Smooth muscle cell (in vitro differentiated cells): ENCODE measurements around the gene STRADA. TPM values are rescaled to one million over a fixed set of nuclear protein-coding genes. Genes with fewer than 3 reads are reported as not detected.

ENCODE experiments used
- DNase-seq: peaks from one replicate; lab custom pipeline; 2025; ENCODE audit not compliant: unreplicated experiment; lab: John Stamatoyannopoulos, UW
- H2AFZ ChIP-seq: fragments of 200-600 bp; sonication (generic); 2 replicates; pipeline ENCODE4 v1.6.0; 2016; ENCODE audit warnings: antibody characterized with exemption, low read depth, mild to moderate bottlenecking
- H3F3A ChIP-seq: fragments of 200-600 bp; sonication (generic); 2 replicates; pipeline ENCODE4 v1.6.0; 2017; ENCODE audit warnings: antibody characterized with exemption, low read depth
- H3K27ac ChIP-seq: fragments of 200-600 bp; sonication (generic); 2 replicates; pipeline ENCODE4 v1.5.1; 2016; ENCODE audit warnings: low read depth, mild to moderate bottlenecking
- H3K27me3 ChIP-seq: fragments of 200-600 bp; sonication (generic); 2 replicates; pipeline ENCODE4 v1.6.1; 2016; ENCODE audit warnings: low read depth, mild to moderate bottlenecking
- H3K36me3 ChIP-seq: fragments of 200-600 bp; sonication (generic); 2 replicates; pipeline ENCODE4 v1.5.1; 2016; ENCODE audit warnings: low read depth
- H3K4me1 ChIP-seq: fragments of 200-600 bp; sonication (generic); 2 replicates; pipeline ENCODE4 v1.5.1; 2016; ENCODE audit warnings: low read depth
- H3K4me2 ChIP-seq: fragments of 200-600 bp; sonication (generic); 2 replicates; pipeline ENCODE4 v1.6.0; 2016; ENCODE audit warnings: mild to moderate bottlenecking
- H3K4me3 ChIP-seq: fragments of 200-600 bp; sonication (generic); 2 replicates; pipeline ENCODE4 v1.5.1; 2016; ENCODE audit warnings: mild to moderate bottlenecking
- H3K79me2 ChIP-seq: fragments of 200-600 bp; sonication (generic); 2 replicates; pipeline ENCODE4 v1.6.0; 2016; ENCODE audit warnings: low read depth, mild to moderate bottlenecking
- H3K9ac ChIP-seq: fragments of 200-600 bp; sonication (generic); 2 replicates; pipeline ENCODE4 v1.6.0; 2016; ENCODE audit warnings: low read depth
- H3K9me3 ChIP-seq: fragments of 200-600 bp; sonication (generic); replicated peaks from 2 replicates; pipeline ENCODE4 v1.5.1; 2016; ENCODE audit warnings: low read depth
- H4K20me1 ChIP-seq: fragments of 200-600 bp; sonication (generic); 2 replicates; pipeline ENCODE4 v1.6.0; 2016; ENCODE audit warnings: low read depth
- WGBS: methylation state at CpG from one replicate; pipeline ENCODE4 v1.1.7; 2016; ENCODE audit warnings: low lambda C conversion rate; 5-methylcytosine and 5-hydroxymethylcytosine counted together
- polyA plus RNA-seq: library from polyadenylated mRNA; unstranded; fragments of >200 nt; fragmentation: Nextera tagmentation; extraction: Ambion mirVana; gene quantifications from 2 replicates; pipeline ENCODE4 v1.2.1, GENCODE V29; 2016
- total RNA-seq: library from RNA; depleted of rRNA; stranded (reverse); fragments of >200 nt; gene quantifications from 2 replicates; pipeline ENCODE4 v1.2.3, GENCODE V29; 2014
- TF ChIP-seq, protein P1 (sequence below): fragments of 200-600 bp; sonication (generic); IDR thresholded peaks from 2 replicates; pipeline ENCODE4 v1.5.1; 2017; ENCODE audit warnings: borderline replicate concordance, mild to moderate bottlenecking, antibody characterized with exemption; ENCODE audit not compliant: insufficient read depth, poor library complexity, severe bottlenecking

STRADA gene
- total and polyA plus RNA-seq, 2 experiments from 2014 or later, result 13.6 to 26.8 TPM

DNA sequence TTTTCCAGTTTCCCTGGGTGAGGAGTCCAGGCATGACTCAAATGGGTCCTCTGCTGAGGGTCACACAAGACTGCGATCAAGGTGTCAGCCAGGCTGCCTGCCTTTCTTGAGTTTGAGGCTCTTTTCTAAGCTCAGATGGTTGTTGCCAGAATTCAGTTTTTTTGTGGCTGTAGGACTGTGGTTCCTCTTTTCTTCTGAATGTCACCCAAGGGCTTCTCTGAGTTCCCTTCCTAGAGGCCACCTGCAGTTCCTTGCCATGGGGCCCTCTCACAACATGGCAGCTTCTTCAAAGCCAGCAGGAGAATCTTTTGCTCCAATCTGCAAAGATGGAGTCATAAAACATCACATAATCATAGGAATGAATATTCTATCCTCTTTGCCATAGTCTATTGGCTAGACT lies 59.2 kb downstream of the STRADA start:
- Histone ChIP-seq H3K4me1 (no peaks in the 10 kb centered on the region), H4K20me1 (no peaks in the 10 kb centered on the region), H3K36me3 (peaks cover 5% of the 10 kb centered on the region), H3K9me3 (no peaks in the 10 kb centered on the region), H3K4me2 (no peak overlapping the region), H3K27ac (no peak overlapping the region), H2AFZ (no peak overlapping the region), H3K4me3 (no peak overlapping the region), H3K79me2 (no peaks in the 10 kb centered on the region), H3K27me3 (no peaks in the 10 kb centered on the region), H3K9ac (no peak overlapping the region), H3F3A (no peaks in the 10 kb centered on the region)
- TF ChIP-seq, protein P1, sequence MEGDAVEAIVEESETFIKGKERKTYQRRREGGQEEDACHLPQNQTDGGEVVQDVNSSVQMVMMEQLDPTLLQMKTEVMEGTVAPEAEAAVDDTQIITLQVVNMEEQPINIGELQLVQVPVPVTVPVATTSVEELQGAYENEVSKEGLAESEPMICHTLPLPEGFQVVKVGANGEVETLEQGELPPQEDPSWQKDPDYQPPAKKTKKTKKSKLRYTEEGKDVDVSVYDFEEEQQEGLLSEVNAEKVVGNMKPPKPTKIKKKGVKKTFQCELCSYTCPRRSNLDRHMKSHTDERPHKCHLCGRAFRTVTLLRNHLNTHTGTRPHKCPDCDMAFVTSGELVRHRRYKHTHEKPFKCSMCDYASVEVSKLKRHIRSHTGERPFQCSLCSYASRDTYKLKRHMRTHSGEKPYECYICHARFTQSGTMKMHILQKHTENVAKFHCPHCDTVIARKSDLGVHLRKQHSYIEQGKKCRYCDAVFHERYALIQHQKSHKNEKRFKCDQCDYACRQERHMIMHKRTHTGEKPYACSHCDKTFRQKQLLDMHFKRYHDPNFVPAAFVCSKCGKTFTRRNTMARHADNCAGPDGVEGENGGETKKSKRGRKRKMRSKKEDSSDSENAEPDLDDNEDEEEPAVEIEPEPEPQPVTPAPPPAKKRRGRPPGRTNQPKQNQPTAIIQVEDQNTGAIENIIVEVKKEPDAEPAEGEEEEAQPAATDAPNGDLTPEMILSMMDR, result no peak
- 96% methylated on average over 1 of the region's 1 CpG for whole genome bisulfite sequencing
- DNase-seq, result no peak

DNA sequence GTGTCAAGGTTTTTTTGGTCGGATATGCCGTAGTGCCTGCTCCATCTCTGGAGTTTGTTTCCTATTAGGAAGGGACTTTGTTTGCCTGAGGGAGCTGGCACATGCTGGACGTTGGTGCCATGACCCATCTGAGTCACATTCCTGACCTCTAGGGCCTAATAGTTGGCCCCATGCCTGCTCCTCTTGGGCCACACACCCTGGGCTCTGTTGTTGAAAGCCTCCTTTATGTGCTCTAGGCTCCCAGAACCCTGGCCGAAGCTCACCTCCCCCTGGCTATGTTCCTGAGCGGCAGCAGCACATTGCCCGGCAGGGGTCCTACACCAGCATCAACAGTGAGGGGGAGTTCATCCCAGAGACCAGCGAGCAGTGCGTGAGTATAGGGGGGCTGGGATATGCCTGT lies 60.1 kb downstream of the STRADA start:
- H3K9ac ChIP-seq, result no peak overlapping the region
- H3K27me3 ChIP-seq, result no peaks in the 10 kb centered on the region
- H4K20me1 ChIP-seq, result no peaks in the 10 kb centered on the region
- H3K4me2 ChIP-seq, result no peak overlapping the region
- TF ChIP-seq, protein P1, result no peak
- H3K36me3 ChIP-seq, result peaks cover 5% of the 10 kb centered on the region
- no peaks in the 10 kb centered on the region for H3K79me2 ChIP-seq
- 90% methylated on average over 8 of the region's 8 CpGs for WGBS
- H3K4me3 ChIP-seq, result no peak overlapping the region
- no peak for DNase-seq
- H3K27ac ChIP-seq, result no peak overlapping the region
- H2AFZ ChIP-seq, result no peak overlapping the region
- H3K9me3 ChIP-seq, result no peaks in the 10 kb centered on the region
- no peaks in the 10 kb centered on the region for H3K4me1 ChIP-seq
- no peaks in the 10 kb centered on the region for H3F3A ChIP-seq

DNA sequence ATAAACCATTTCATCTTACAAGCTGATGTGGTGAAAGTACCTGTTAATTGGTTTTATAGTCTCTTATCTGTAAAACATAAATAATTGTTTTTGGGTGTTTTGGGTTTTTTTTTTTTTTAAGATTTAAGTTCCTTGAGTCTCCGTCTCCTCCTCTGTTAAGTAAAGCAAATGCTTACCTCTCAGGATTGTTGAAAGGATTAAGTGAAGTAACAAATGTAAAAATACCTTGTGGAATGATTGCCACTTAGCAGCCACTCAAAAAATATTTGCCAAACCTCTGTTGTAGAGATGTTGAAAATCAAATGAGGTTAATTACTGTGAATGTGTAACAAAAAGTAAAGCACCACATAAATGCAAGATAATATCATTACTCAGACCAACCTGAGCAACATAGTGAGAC lies 60.9 kb downstream of the STRADA start:
- DNase-seq, result no peak
- WGBS, result 100% methylated on average over 1 of the region's 1 CpG

DNA sequence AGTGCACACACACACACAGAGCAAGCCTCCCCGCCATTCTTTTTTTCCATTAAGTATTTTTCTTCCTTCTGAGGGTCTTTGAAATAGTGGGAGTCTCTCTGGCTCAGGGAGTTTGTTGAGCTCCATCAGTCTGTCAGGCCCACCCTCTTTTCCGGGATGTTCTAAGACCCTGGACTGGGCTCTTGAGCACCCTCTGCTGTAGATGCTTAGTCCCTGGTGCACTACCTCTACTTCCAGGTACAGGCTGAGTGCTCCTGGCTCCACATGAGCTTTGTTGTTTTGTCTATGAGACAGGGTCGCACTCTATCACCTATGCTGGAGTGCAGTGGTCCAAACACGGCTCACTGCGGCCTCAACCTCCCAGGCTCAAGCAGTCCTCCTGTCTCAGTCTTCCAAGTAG lies 62.4 kb downstream of the STRADA start:
- H3K4me1 ChIP-seq, result no peaks in the 10 kb centered on the region
- no peak overlapping the region for H3K4me3 ChIP-seq
- H3K9me3 ChIP-seq, result no peaks in the 10 kb centered on the region
- H3K9ac ChIP-seq, result no peak overlapping the region
- H3K79me2 ChIP-seq, result no peaks in the 10 kb centered on the region
- 91% methylated on average over 5 of the region's 5 CpGs for WGBS
- peaks cover 6% of the 10 kb centered on the region for H4K20me1 ChIP-seq
- H3K27me3 ChIP-seq, result no peaks in the 10 kb centered on the region
- H3K36me3 ChIP-seq, result peaks cover 3% of the 10 kb centered on the region
- TF ChIP-seq, protein P1, result no peak
- peaks cover 7% of the 10 kb centered on the region for H3F3A ChIP-seq
- no peak for DNase-seq
- no peak overlapping the region for H3K4me2 ChIP-seq
- no peak overlapping the region for H2AFZ ChIP-seq
- no peak overlapping the region for H3K27ac ChIP-seq

More for the DNA sequence above, 60.9 kb downstream of the STRADA start:
- Histone ChIP-seq H3K36me3 (peaks cover 5% of the 10 kb centered on the region), H3K4me2 (no peak overlapping the region), H4K20me1 (peaks cover 6% of the 10 kb centered on the region), H3K4me3 (no peak overlapping the region), H3F3A (no peaks in the 10 kb centered on the region), H3K4me1 (no peaks in the 10 kb centered on the region), H3K9me3 (no peaks in the 10 kb centered on the region), H3K9ac (no peak overlapping the region), H2AFZ (no peak overlapping the region), H3K27me3 (no peaks in the 10 kb centered on the region), H3K79me2 (no peaks in the 10 kb centered on the region), H3K27ac (no peak overlapping the region)
- TF ChIP-seq, protein P1, result no peak
